Neural progenitor cell (in vitro differentiated cells): Measurements from ENCODE around the gene RALB. TPM values are rescaled to one million over a fixed set of nuclear protein-coding genes. Genes with fewer than 3 reads are reported as not detected.

Source experiments
- DNase-seq: peaks from one replicate; pipeline ENCODE4 v3.0.0-alpha.2; 2016; ENCODE audit warnings: low spot score
- H2AFZ ChIP-seq: fragments of 200-600 bp; sonication (generic); replicated peaks from 2 replicates; pipeline ENCODE4 v1.6.1; 2016; ENCODE audit warnings: antibody characterized with exemption
- H3F3A ChIP-seq: fragments of 200-600 bp; sonication (generic); 2 replicates; pipeline ENCODE4 v1.6.1; 2016; ENCODE audit warnings: antibody characterized with exemption, low read depth
- H3K27ac ChIP-seq: fragments of 200-600 bp; sonication (generic); 2 replicates; pipeline ENCODE4 v1.5.1; 2016; ENCODE audit warnings: mild to moderate bottlenecking
- H3K27me3 ChIP-seq: fragments of 200-600 bp; sonication (generic); 2 replicates; pipeline ENCODE4 v1.6.1; 2016; ENCODE audit warnings: mild to moderate bottlenecking, moderate library complexity
- H3K36me3 ChIP-seq: fragments of 200-600 bp; sonication (generic); 2 replicates; pipeline ENCODE4 v1.5.1; 2016
- H3K4me1 ChIP-seq: fragments of 200-600 bp; sonication (generic); 2 replicates; pipeline ENCODE4 v1.6.1; 2016; ENCODE audit warnings: mixed run types
- H3K4me2 ChIP-seq: fragments of 200-600 bp; sonication (generic); 2 replicates; pipeline ENCODE4 v1.6.1; 2016
- H3K4me3 ChIP-seq: fragments of 200-600 bp; sonication (generic); 2 replicates; pipeline ENCODE4 v1.5.1; 2016
- H3K79me2 ChIP-seq: fragments of 200-600 bp; sonication (generic); 2 replicates; pipeline ENCODE4 v1.6.1; 2016; ENCODE audit warnings: low read depth
- H3K9ac ChIP-seq: fragments of 200-600 bp; sonication (generic); 2 replicates; pipeline ENCODE4 v1.6.1; 2016
- H3K9me3 ChIP-seq: fragments of 200-600 bp; sonication (generic); 2 replicates; pipeline ENCODE4 v1.5.1; 2016; ENCODE audit warnings: low read depth
- H4K20me1 ChIP-seq: fragments of 200-600 bp; sonication (generic); 2 replicates; pipeline ENCODE4 v1.6.1; 2016; ENCODE audit warnings: low read depth
- H3K27ac Mint-ChIP-seq: 3 replicates; pipeline ENCODE4 v1.8.0; 2021; ENCODE audit warnings: mixed read lengths
- H3K27me3 Mint-ChIP-seq: 2 replicates; pipeline ENCODE4 v1.8.0; 2022; ENCODE audit warnings: low read depth, mild to moderate bottlenecking, inconsistent platforms, moderate library complexity, mixed read lengths; ENCODE audit not compliant: insufficient read depth
- H3K36me3 Mint-ChIP-seq: 3 replicates; pipeline ENCODE4 v1.8.0; 2021; ENCODE audit warnings: mixed read lengths
- H3K4me1 Mint-ChIP-seq: 3 replicates; pipeline ENCODE4 v1.8.0; 2021; ENCODE audit warnings: mixed read lengths
- H3K4me3 Mint-ChIP-seq: 3 replicates; pipeline ENCODE4 v1.8.0; 2021; ENCODE audit warnings: mild to moderate bottlenecking, moderate library complexity, mixed read lengths
- H3K9me3 Mint-ChIP-seq: 3 replicates; pipeline ENCODE4 v1.8.0; 2020; ENCODE audit warnings: mixed read lengths
- CTCF ChIP-seq: fragments of 200-600 bp; sonication (generic); IDR thresholded peaks from 2 replicates; pipeline ENCODE4 v1.5.1; 2017; ENCODE audit warnings: antibody characterized with exemption, mild to moderate bottlenecking
- EZH2 ChIP-seq: fragments of 200-600 bp; sonication (generic); IDR thresholded peaks from 2 replicates; pipeline ENCODE4 v1.6.1; 2017; ENCODE audit warnings: antibody characterized with exemption, mild to moderate bottlenecking, moderate library complexity
- EZH2phosphoT487 ChIP-seq: fragments of 200-600 bp; sonication (generic); IDR thresholded peaks from 2 replicates; pipeline ENCODE4 v1.6.1; 2017; ENCODE audit warnings: antibody characterized with exemption
- total RNA-seq: library from RNA; depleted of rRNA; stranded (reverse); fragments of >200 nt; gene quantifications from 2 replicates; pipeline ENCODE4 v1.2.3, GENCODE V29; 2015; ENCODE audit warnings: low replicate concordance

RALB gene
- total RNA-seq, 1 donor from 2014 or later = 79.8 TPM

DNA sequence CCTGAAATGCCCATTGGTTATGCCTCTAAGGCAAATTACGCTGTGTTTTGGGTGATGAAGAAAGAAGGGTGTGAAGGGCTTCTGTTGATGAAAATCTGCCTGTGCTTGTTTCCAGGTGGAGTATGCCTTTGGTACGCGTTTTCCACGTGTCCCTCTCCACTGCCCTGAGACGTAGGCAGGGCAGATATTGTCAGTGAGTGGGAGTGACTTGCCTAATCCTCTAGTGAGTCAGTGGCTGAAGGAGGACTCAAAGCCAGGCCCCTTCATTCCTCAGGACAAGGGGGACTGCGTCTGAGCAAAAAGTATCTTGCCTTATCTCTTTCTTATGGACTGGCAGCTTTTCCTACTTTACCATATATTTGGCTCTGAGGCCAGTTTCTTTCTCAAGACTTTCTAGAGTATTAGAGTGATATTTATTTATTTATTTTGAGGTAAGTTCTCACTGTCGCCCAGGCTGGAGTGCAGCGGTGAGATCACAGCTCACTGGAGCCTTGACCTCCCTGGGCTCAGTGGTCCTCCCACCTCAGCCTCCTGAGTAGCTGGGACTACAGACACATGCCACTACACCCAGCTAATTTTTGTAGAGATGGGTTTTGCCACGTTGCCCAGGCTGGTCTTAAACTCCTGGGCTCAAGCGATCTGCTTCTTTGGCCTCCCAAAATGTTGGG is 10.2 kb downstream of the RALB start:
- no peaks in the 10 kb centered on the region for H3K36me3 ChIP-seq
- Mint-ChIP-seq H3K36me3 (peaks cover 10% of the 10 kb centered on the region), H3K27ac (peak overlapping the region; percentile 55), H3K4me1 (no peaks in the 10 kb centered on the region), H3K4me3 (no peak overlapping the region), H3K27me3 (no peaks in the 10 kb centered on the region), H3K9me3 (peaks cover 16% of the 10 kb centered on the region)
- no peak overlapping the region for H3K4me3 ChIP-seq
- H3K9me3 ChIP-seq = no peaks in the 10 kb centered on the region
- TF ChIP-seq EZH2phosphoT487 (no peak), CTCF (no peak), EZH2 (no peak)
- no peak overlapping the region for H3K4me2 ChIP-seq
- peaks cover 8% of the 10 kb centered on the region for H3K79me2 ChIP-seq
- H3K27me3 ChIP-seq = no peaks in the 10 kb centered on the region
- DNase-seq = peak; percentile 40
- H3K4me1 ChIP-seq = peaks cover 4% of the 10 kb centered on the region
- H3K27ac ChIP-seq = no peak overlapping the region
- no peak overlapping the region for H2AFZ ChIP-seq
- no peaks in the 10 kb centered on the region for H4K20me1 ChIP-seq
- no peak overlapping the region for H3K9ac ChIP-seq
- no peaks in the 10 kb centered on the region for H3F3A ChIP-seq

GRCh38 chr2:120265006-120265405 is 12.4 kb downstream of the RALB start:
- Mint-ChIP-seq H3K27ac (no peak overlapping the region), H3K4me3 (no peak overlapping the region), H3K27me3 (no peaks in the 10 kb centered on the region), H3K9me3 (peaks cover 7% of the 10 kb centered on the region), H3K4me1 (no peaks in the 10 kb centered on the region), H3K36me3 (peaks cover 3% of the 10 kb centered on the region)
- no peaks in the 10 kb centered on the region for H3F3A ChIP-seq
- no peaks in the 10 kb centered on the region for H3K27me3 ChIP-seq
- H3K79me2 ChIP-seq = peaks cover 8% of the 10 kb centered on the region
- TF ChIP-seq EZH2phosphoT487 = no peak
- no peak for TF ChIP-seq EZH2
- TF ChIP-seq CTCF = no peak
- no peak overlapping the region for H3K4me3 ChIP-seq
- no peak overlapping the region for H2AFZ ChIP-seq
- H3K4me2 ChIP-seq = no peak overlapping the region
- H3K36me3 ChIP-seq = no peaks in the 10 kb centered on the region
- no peaks in the 10 kb centered on the region for H4K20me1 ChIP-seq
- H3K4me1 ChIP-seq = peaks cover 4% of the 10 kb centered on the region
- no peaks in the 10 kb centered on the region for H3K9me3 ChIP-seq
- no peak overlapping the region for H3K27ac ChIP-seq
- no peak overlapping the region for H3K9ac ChIP-seq
- no peak for DNase-seq

DNA sequence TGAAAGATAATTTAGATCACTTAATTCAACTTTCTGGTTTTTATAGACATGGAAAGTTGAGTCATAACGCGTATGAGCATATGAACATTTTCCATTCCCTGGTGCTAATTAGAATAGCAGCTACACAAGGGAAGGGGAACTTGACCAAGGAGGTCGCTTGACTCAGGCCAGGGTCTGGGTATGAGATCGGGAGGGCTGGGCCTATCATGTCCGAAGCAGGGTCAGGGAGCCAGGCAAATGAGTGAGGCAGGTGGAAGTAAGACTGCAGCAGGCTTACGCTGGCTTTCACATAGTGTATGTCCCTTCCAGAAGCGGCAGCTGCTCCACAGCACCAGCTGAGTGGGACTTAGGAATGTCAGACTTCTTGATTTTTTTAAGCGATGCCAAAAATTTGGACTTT is 14.7 kb downstream of the RALB start:
- Histone ChIP-seq H3K4me2 (no peak overlapping the region), H3K4me3 (no peak overlapping the region), H3K79me2 (peaks cover 11% of the 10 kb centered on the region), H3K36me3 (no peaks in the 10 kb centered on the region), H3K27me3 (no peaks in the 10 kb centered on the region), H3K9me3 (no peaks in the 10 kb centered on the region), H3K27ac (no peak overlapping the region), H3F3A (no peaks in the 10 kb centered on the region), H2AFZ (no peak overlapping the region), H3K4me1 (peaks cover 2% of the 10 kb centered on the region), H3K9ac (no peak overlapping the region), H4K20me1 (no peaks in the 10 kb centered on the region)
- DNase-seq = no peak
- Mint-ChIP-seq H3K27ac (no peak overlapping the region), H3K4me1 (no peaks in the 10 kb centered on the region), H3K4me3 (no peak overlapping the region), H3K27me3 (no peaks in the 10 kb centered on the region), H3K36me3 (peaks cover 6% of the 10 kb centered on the region), H3K9me3 (no peaks in the 10 kb centered on the region)
- no peak for TF ChIP-seq EZH2phosphoT487
- TF ChIP-seq EZH2 = no peak
- TF ChIP-seq CTCF = no peak
